NB4 (cell line): ENCODE data around the gene LRRC2.

Source experiments
- DNase-seq: peaks from one replicate; pipeline ENCODE4 v3.0.0; 2010; ENCODE audit warnings: low read depth
- H3K4me3 ChIP-seq: one replicate; pipeline ENCODE4 v1.5.1; 2011; ENCODE audit warnings: mild to moderate bottlenecking, low read depth, low read length, moderate library complexity
- CTCF ChIP-seq: IDR thresholded peaks from one replicate; pipeline ENCODE4 v1.5.1; 2012; ENCODE audit warnings: low read depth, low read length
- MAX ChIP-seq: IDR thresholded peaks from 2 replicates; pipeline ENCODE4 v1.6.1; 2011; ENCODE audit warnings: low read depth, low read length
- MYC ChIP-seq: IDR thresholded peaks from 2 replicates; pipeline ENCODE4 v1.6.1; 2011; ENCODE audit warnings: low read depth, low read length
- POLR2A ChIP-seq: IDR thresholded peaks from 2 replicates; pipeline ENCODE4 v1.6.1; 2011; ENCODE audit warnings: mild to moderate bottlenecking; ENCODE audit not compliant: insufficient read length; ENCODE audit errors: extremely low read depth

The LRRC2 gene

DNA sequence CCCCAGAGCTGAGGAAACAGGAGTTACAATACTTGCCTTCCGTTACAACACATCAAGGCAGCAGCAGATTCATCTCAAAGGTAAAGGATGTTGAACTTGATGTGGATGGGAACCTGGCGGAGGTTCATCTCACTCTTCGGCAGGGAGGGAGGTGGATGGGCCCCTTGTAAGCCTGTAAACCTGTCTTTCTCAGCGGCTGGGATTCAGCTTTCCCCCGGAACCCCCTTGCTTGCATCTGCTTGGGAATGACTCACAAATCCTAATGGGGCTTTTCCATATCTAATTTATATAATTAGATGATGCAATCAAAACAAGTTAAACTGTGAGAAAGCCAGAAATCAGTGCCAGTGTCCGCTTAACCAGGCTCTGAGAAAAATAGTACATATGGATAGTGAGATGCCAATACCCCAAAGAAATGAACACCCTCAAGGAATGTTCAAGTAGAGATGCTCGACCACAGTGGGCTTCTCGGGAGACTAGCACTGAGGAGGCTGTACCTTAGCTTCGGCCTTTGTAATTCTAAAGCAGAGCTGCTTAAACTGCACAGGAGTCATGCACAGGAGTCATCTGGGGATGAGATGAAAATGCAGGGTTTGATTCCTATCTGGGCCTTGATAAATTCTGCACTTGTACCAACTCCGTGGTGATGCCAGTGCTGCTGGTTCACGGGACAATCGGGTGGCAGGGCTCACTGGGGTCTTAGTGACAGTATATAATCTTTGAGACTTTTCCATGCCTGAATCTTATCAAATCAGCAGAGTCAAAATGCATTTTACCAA, 44.0 kb upstream of the LRRC2 start:
- TF ChIP-seq MAX (no peak), POLR2A (no peak), MYC (no peak), CTCF (no peak)
- DNase-seq, result no peak
- H3K4me3 ChIP-seq, result no peak overlapping the region

GRCh38 chr3:46609212-46609721, 43.2 kb upstream of the LRRC2 start:
- no peak for TF ChIP-seq MYC
- no peak for TF ChIP-seq MAX
- no peak for TF ChIP-seq POLR2A
- no peak for DNase-seq

DNA sequence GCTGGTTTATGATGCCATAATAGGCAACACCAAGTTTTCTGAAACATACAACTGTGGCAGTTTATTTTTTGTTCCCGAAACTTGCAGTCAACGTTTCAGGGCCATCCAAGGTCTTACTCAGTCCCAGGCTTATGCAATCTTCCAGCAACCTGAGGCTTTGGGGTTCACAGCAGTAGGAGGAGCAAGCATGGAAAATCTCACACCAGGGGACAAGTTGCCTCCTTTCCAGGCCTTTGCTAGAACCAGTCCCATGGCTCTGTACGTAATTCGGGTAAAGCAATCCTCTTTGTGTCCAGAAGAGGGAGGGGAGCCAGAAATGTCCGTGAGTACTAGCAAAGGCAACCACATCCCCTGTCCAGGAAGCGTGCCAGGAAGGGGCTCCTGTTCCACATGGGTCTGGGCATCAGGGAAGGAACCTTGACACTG, 41.5 kb upstream of the LRRC2 start:
- H3K4me3 ChIP-seq, result no peak overlapping the region
- peak; percentile 13 for DNase-seq
- TF ChIP-seq MAX (no peak), POLR2A (no peak), MYC (no peak), CTCF (no peak)

More at GRCh38 chr3:46609212-46609721, 43.2 kb upstream of the LRRC2 start:
- H3K4me3 ChIP-seq, result no peak overlapping the region

- peak; percentile 36 for DNase-seq
- H3K4me3 ChIP-seq, result no peak overlapping the region
- TF ChIP-seq MAX, result no peak
Observed at GRCh38 chr3:46604127-46604526, 38.0 kb upstream of the LRRC2 start.

DNA sequence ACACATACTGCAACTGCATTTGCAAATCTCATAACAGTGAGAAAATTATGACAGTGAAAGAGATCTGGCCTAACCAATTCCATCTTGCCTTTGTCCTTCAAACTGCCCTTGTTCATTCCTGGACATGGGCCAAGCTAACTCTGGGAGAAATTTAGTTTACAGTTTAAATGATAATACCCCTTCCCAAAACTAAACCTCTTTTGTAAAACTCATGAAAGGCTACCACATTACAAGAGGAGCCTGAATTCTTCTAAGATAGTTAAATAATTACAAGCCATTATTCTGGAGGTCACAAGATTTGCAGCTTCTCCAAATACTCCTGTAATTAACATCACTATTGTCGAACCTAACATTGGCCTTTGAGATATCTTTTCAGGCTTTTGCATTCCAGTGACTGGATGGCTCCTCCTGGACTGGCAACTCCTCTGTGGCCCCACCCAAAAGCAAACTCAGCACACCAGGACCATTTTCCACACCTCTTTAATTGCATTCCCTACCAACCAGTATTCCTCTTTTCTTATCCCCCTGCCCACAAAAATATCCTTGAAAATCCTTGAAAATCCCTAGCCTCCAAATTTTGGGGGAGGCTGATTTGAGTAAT, 37.4 kb upstream of the LRRC2 start:
- DNase-seq, result no peak
- TF ChIP-seq CTCF (no peak), MYC (no peak), MAX (no peak), POLR2A (no peak)
- no peak overlapping the region for H3K4me3 ChIP-seq

GRCh38 chr3:46599590-46599989, 33.5 kb upstream of the LRRC2 start:
- DNase-seq, result no peak
- H3K4me3 ChIP-seq, result no peak overlapping the region
- TF ChIP-seq MAX (no peak), MYC (no peak), CTCF (no peak), POLR2A (no peak)
